HepG2 (cell line): Measurements from ENCODE around the gene SGSM1. TPM values are rescaled to one million over a fixed set of nuclear protein-coding genes. Genes with fewer than 3 reads are reported as not detected.

Experiments
- CHCHD3 ChIP-seq: sonication (generic); formaldehyde crosslinking; IDR thresholded peaks from 2 replicates; pipeline ENCODE4 v1.8.0; 2022; ENCODE audit warnings: mild to moderate bottlenecking, missing genetic modification reagents, moderate library complexity
- HNF1A ChIP-seq, 2 experiments: sonication (generic) in 1 of 2; formaldehyde crosslinking in 1 of 2; IDR thresholded peaks; 2 replicates each; pipeline versions ENCODE4 v1.4.0 to v1.6.1; 2016 to 2020; ENCODE audit warnings: borderline replicate concordance in 1 of 2, low read depth in 1 of 2, mild to moderate bottlenecking in 1 of 2, missing genetic modification reagents in 1 of 2
- MTERF4 ChIP-seq: sonication (generic); formaldehyde crosslinking; IDR thresholded peaks from 2 replicates; pipeline ENCODE4 v1.8.0; 2023; ENCODE audit warnings: mild to moderate bottlenecking, missing genetic modification reagents
- NFYC ChIP-seq: IDR thresholded peaks from 2 replicates; pipeline ENCODE4 v1.6.1; 2016; ENCODE audit warnings: missing genetic modification reagents, missing compliant biosample characterization
- NR2F6 ChIP-seq, 2 experiments: IDR thresholded peaks; 2 replicates each; pipeline ENCODE4 v1.6.1; 2016; ENCODE audit warnings: antibody characterized with exemption in 1 of 2, mild to moderate bottlenecking in 1 of 2
- PATZ1 ChIP-seq: sonication (generic); formaldehyde crosslinking; IDR thresholded peaks from 2 replicates; pipeline ENCODE4 v1.4.0; 2020; ENCODE audit warnings: missing genetic modification reagents
- SOX13 ChIP-seq, 3 experiments: fragments of 450-650 bp in 1 of 3; sonication (generic) in 1 of 3; formaldehyde crosslinking in 1 of 3; IDR thresholded peaks in 2 of 3; conservative IDR thresholded peaks in 1 of 3; 2 replicates each; pipeline versions ENCODE4 v1.5.0 to v1.6.1; 2016 to 2020; ENCODE audit warnings: antibody characterized with exemption in 1 of 3, mild to moderate bottlenecking in 1 of 3, missing compliant biosample characterization in 1 of 3, missing genetic modification reagents in 1 of 3, moderate library complexity in 1 of 3
- ZNF331 ChIP-seq: sonication (generic); formaldehyde crosslinking; IDR thresholded peaks from 2 replicates; pipeline ENCODE4 v1.4.0; 2020; ENCODE audit warnings: missing genetic modification reagents
- ZNF567 ChIP-seq: sonication (generic); formaldehyde crosslinking; IDR thresholded peaks from 2 replicates; pipeline ENCODE4 v1.8.1; 2023; ENCODE audit warnings: mild to moderate bottlenecking, missing genetic modification reagents, borderline replicate concordance
- ZNF629 ChIP-seq: sonication (generic); formaldehyde crosslinking; conservative IDR thresholded peaks from 2 replicates; pipeline ENCODE4 v1.5.0; 2020; ENCODE audit warnings: missing genetic modification reagents
- polyA plus RNA-seq, 8 experiments: library from polyadenylated mRNA; depleted of rRNA in 3 of 8; stranded (reverse) in 7 of 8; unstranded in 1 of 8; fragments of >200 nt; fragmentation: Illumina TruSeq in 4 of 8; extraction: Trizol in 4 of 8; gene quantifications; 2 replicates each; pipeline versions ENCODE4 v1.2.1 to v1.2.3, GENCODE V29; 2011 to 2016; ENCODE audit warnings: low read depth in 4 of 8, missing spikeins in 1 of 8, mixed read lengths in 1 of 8; ENCODE audit not compliant: insufficient read depth in 1 of 8
- total RNA-seq, 5 experiments: library from RNA; depleted of rRNA; stranded (reverse); fragments of >200 nt; fragmentation: Illumina TruSeq; extraction: Trizol; gene quantifications; 2 replicates each; pipeline ENCODE4 v1.2.3, GENCODE V29; 2016; ENCODE audit warnings: low read depth in 1 of 5
- TF ChIP-seq, protein P1 (sequence below): sonication (generic); formaldehyde crosslinking; IDR thresholded peaks from 2 replicates; pipeline ENCODE4 v1.4.0; 2020; ENCODE audit warnings: missing genetic modification reagents
- TF ChIP-seq, protein P2 (sequence below): sonication (generic); formaldehyde crosslinking; IDR thresholded peaks from 2 replicates; pipeline ENCODE4 v1.4.0; 2020; ENCODE audit warnings: low read depth, mild to moderate bottlenecking, missing genetic modification reagents
- TF ChIP-seq, protein P3 (sequence below): IDR thresholded peaks from 2 replicates; pipeline ENCODE4 v1.6.1; 2016
- TF ChIP-seq, protein P4 (sequence below): sonication (generic); formaldehyde crosslinking; IDR thresholded peaks from 2 replicates; pipeline ENCODE4 v1.5.1; 2020; ENCODE audit warnings: mild to moderate bottlenecking, moderate library complexity, missing genetic modification reagents

Gene SGSM1
- total and polyA plus RNA-seq, 2 of the 13 experiments (the other 11 are each of a cell fraction or from before 2014, with no cell fraction given), result 0.07 TPM; not detected in 1

GRCh38 chr22:24954114-24954463 lies 148.1 kb downstream of the SGSM1 start (continued):
- TF ChIP-seq SOX13 (IDR thresholded peaks at IDR 0.05) (no peak), SOX13 (CRISPR knock-in tag; conservative IDR thresholded peaks at IDR 0.05 in 1 of 2, IDR thresholded peaks at IDR 0.05 in 1 of 2) (peak in 1 of 2 experiments; percentile 12; a peak in 1 of 4 replicates), NR2F6 (IDR thresholded peaks at IDR 0.05) (no peak), NR2F6 (CRISPR knock-in tag; IDR thresholded peaks at IDR 0.05) (peak; percentile 16; the same call in 1 of the 2 replicates), HNF1A (IDR thresholded peaks at IDR 0.05; ENCODE audit: low read depth) (peak; percentile 87), HNF1A (CRISPR knock-in tag; IDR thresholded peaks at IDR 0.05; ENCODE audit: borderline replicate concordance) (peak; percentile 91; the same call in 1 of the 2 replicates), MTERF4 (CRISPR knock-in tag) (no peak), PATZ1 (peak; percentile 23; the same call in 1 of the 2 replicates), ZNF331 (0 out of 2 replicates have a peak, but pooled peaks have one; percentile 11), CHCHD3 (no peak), NFYC (no peak), ZNF629 (CRISPR knock-in tag) (peak; percentile 47; the same call in 1 of the 2 replicates), ZNF567 (CRISPR knock-in tag) (no peak)
- TF ChIP-seq, protein P1, sequence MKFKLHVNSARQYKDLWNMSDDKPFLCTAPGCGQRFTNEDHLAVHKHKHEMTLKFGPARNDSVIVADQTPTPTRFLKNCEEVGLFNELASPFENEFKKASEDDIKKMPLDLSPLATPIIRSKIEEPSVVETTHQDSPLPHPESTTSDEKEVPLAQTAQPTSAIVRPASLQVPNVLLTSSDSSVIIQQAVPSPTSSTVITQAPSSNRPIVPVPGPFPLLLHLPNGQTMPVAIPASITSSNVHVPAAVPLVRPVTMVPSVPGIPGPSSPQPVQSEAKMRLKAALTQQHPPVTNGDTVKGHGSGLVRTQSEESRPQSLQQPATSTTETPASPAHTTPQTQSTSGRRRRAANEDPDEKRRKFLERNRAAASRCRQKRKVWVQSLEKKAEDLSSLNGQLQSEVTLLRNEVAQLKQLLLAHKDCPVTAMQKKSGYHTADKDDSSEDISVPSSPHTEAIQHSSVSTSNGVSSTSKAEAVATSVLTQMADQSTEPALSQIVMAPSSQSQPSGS (CRISPR knock-in tag), result no peak
- TF ChIP-seq, protein P2, sequence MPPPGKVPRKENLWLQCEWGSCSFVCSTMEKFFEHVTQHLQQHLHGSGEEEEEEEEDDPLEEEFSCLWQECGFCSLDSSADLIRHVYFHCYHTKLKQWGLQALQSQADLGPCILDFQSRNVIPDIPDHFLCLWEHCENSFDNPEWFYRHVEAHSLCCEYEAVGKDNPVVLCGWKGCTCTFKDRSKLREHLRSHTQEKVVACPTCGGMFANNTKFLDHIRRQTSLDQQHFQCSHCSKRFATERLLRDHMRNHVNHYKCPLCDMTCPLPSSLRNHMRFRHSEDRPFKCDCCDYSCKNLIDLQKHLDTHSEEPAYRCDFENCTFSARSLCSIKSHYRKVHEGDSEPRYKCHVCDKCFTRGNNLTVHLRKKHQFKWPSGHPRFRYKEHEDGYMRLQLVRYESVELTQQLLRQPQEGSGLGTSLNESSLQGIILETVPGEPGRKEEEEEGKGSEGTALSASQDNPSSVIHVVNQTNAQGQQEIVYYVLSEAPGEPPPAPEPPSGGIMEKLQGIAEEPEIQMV (CRISPR knock-in tag), result no peak
- TF ChIP-seq, protein P3, sequence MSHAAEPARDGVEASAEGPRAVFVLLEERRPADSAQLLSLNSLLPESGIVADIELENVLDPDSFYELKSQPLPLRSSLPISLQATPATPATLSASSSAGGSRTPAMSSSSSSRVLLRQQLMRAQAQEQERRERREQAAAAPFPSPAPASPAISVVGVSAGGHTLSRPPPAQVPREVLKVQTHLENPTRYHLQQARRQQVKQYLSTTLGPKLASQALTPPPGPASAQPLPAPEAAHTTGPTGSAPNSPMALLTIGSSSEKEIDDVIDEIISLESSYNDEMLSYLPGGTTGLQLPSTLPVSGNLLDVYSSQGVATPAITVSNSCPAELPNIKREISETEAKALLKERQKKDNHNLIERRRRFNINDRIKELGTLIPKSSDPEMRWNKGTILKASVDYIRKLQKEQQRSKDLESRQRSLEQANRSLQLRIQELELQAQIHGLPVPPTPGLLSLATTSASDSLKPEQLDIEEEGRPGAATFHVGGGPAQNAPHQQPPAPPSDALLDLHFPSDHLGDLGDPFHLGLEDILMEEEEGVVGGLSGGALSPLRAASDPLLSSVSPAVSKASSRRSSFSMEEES (CRISPR knock-in tag), result no peak
- TF ChIP-seq, protein P4, sequence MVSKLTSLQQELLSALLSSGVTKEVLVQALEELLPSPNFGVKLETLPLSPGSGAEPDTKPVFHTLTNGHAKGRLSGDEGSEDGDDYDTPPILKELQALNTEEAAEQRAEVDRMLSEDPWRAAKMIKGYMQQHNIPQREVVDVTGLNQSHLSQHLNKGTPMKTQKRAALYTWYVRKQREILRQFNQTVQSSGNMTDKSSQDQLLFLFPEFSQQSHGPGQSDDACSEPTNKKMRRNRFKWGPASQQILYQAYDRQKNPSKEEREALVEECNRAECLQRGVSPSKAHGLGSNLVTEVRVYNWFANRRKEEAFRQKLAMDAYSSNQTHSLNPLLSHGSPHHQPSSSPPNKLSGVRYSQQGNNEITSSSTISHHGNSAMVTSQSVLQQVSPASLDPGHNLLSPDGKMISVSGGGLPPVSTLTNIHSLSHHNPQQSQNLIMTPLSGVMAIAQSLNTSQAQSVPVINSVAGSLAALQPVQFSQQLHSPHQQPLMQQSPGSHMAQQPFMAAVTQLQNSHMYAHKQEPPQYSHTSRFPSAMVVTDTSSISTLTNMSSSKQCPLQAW (CRISPR knock-in tag), result peak; percentile 32; the same call in 1 of the 2 replicates
